Suprapubic skin (tissue), 4 donors: ENCODE data around the gene GH1. TPM values are rescaled to one million over a fixed set of nuclear protein-coding genes. Genes with fewer than 3 reads are reported as not detected.
A peak's percentile ranks its signal among the peaks of the same experiment; 100 is the strongest.

Experiments used
- DNase-seq, 2 donors: peaks; one replicate each; pipeline ENCODE4 v3.0.0-alpha.2; 2019; ENCODE audit warnings: low spot score in 2 of 2
- H3K27ac ChIP-seq: fragments of 200-600 bp; sonication (generic); one replicate; pipeline ENCODE4 v1.5.1; 2019
- H3K27me3 ChIP-seq: fragments of 200-600 bp; sonication (generic); one replicate; pipeline ENCODE4 v1.5.1; 2019
- H3K36me3 ChIP-seq: fragments of 200-600 bp; sonication (generic); one replicate; pipeline ENCODE4 v1.5.1; 2019
- H3K4me1 ChIP-seq: fragments of 200-600 bp; sonication (generic); one replicate; pipeline ENCODE4 v1.5.1; 2019
- H3K4me3 ChIP-seq: fragments of 200-600 bp; sonication (generic); one replicate; pipeline ENCODE4 v1.5.1; 2019; ENCODE audit warnings: mild to moderate bottlenecking
- H3K9me3 ChIP-seq: fragments of 200-600 bp; sonication (generic); one replicate; pipeline ENCODE4 v1.5.1; 2019
- EP300 ChIP-seq: sonication (generic); formaldehyde crosslinking; IDR thresholded peaks from one replicate; pipeline ENCODE4 v1.6.1; 2017; ENCODE audit warnings: antibody characterized with exemption
- POLR2A ChIP-seq, 2 donors: fragments of 450-650 bp; IDR thresholded peaks; one replicate each; pipeline ENCODE4 v1.6.1; 2017; ENCODE audit warnings: antibody characterized with exemption in 2 of 2, mild to moderate bottlenecking in 2 of 2, moderate library complexity in 2 of 2
- POLR2AphosphoS5 ChIP-seq, 3 donors: sonication (generic); formaldehyde crosslinking; IDR thresholded peaks; one replicate each; pipeline ENCODE4 v1.6.1; 2017; ENCODE audit warnings: antibody characterized with exemption in 3 of 3
- WGBS: methylation state at CpG from one replicate; pipeline ENCODE4 v1.1.5; 2018; 5-methylcytosine and 5-hydroxymethylcytosine counted together
- total RNA-seq, 4 donors: library from RNA; depleted of rRNA; stranded (reverse); fragments of >200 nt; gene quantifications; one replicate each; pipeline ENCODE4 v1.1.0, GENCODE V29; 2016
- TF ChIP-seq, protein P1 (sequence below), 2 donors: fragments of 200-600 bp in 1 of 2; fragments of 450-650 bp in 1 of 2; sonication (generic) in 1 of 2; IDR thresholded peaks; one replicate each; pipeline ENCODE4 v1.5.1; 2016 to 2019; ENCODE audit warnings: antibody characterized with exemption in 2 of 2, mild to moderate bottlenecking in 1 of 2, moderate library complexity in 1 of 2

GH1 gene
- total RNA-seq, 4 donors from 2014 or later, result not detected

DNA sequence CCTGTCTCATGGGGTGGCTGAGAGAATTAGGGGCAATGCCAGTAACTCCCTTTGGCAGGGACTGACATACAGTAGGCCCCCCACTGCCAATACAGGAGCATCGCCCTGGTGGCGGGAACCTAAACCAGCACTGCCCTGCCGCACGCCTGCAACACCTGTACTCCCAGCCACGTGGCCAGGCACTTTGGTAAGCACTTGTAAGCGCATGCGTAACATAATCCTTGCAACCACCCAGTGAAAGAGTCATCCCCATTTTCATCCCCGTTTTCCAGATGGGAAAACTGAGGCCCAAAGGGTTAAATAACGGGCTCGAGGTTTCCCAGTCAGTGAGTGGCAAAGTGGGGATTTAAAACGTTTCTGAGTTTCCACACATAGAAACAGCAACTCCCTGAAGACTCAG is 36.6 kb upstream of the GH1 start:
- Histone ChIP-seq H3K36me3 (no peaks in the 10 kb centered on the region), H3K27me3 (peaks cover 7% of the 10 kb centered on the region), H3K4me3 (no peak overlapping the region), H3K27ac (no peak overlapping the region), H3K4me1 (no peaks in the 10 kb centered on the region), H3K9me3 (no peaks in the 10 kb centered on the region)
- DNase-seq, result no peak
- TF ChIP-seq, protein P1, sequence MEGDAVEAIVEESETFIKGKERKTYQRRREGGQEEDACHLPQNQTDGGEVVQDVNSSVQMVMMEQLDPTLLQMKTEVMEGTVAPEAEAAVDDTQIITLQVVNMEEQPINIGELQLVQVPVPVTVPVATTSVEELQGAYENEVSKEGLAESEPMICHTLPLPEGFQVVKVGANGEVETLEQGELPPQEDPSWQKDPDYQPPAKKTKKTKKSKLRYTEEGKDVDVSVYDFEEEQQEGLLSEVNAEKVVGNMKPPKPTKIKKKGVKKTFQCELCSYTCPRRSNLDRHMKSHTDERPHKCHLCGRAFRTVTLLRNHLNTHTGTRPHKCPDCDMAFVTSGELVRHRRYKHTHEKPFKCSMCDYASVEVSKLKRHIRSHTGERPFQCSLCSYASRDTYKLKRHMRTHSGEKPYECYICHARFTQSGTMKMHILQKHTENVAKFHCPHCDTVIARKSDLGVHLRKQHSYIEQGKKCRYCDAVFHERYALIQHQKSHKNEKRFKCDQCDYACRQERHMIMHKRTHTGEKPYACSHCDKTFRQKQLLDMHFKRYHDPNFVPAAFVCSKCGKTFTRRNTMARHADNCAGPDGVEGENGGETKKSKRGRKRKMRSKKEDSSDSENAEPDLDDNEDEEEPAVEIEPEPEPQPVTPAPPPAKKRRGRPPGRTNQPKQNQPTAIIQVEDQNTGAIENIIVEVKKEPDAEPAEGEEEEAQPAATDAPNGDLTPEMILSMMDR (IDR thresholded peaks at IDR 0.05), result no peak
- TF ChIP-seq POLR2AphosphoS5 (IDR thresholded peaks at IDR 0.05) (no peak), EP300 (no peak), POLR2A (IDR thresholded peaks at IDR 0.05) (no peak)
- WGBS, result 74% methylated on average over 11 of the region's 11 CpGs

DNA sequence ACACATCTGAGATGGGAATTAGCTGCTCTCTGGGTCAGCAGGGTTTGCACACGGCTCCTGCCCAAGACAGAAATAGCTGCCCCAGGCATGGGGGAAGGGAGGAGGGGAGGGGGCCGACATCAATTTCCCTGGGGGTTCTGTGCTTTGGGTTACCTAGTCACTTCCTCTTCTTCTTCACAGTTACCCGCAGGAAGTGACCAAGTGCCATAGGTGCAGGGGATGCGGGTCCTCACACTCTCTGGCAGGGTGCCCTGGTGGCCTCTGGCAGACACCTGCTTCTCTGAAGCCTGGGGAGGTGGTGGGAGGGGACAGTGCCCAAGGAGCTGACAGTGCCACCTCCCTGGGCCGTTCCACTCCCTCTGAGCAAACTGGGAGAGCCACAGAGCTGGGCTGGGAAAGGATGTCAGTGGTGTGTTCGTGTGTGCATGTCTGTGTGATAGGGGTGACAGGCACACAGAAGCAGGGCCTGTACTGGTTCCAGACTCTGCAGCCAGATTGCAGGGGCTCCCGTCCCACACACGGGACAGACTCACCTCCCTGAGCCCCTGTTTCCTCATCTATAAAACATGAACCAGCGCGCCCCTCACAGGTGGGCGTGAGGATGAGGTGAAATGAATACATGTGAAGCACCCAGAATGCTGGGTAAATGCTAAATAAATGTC is 35.9 kb upstream of the GH1 start:
- H3K4me3 ChIP-seq, result no peak overlapping the region

DNA sequence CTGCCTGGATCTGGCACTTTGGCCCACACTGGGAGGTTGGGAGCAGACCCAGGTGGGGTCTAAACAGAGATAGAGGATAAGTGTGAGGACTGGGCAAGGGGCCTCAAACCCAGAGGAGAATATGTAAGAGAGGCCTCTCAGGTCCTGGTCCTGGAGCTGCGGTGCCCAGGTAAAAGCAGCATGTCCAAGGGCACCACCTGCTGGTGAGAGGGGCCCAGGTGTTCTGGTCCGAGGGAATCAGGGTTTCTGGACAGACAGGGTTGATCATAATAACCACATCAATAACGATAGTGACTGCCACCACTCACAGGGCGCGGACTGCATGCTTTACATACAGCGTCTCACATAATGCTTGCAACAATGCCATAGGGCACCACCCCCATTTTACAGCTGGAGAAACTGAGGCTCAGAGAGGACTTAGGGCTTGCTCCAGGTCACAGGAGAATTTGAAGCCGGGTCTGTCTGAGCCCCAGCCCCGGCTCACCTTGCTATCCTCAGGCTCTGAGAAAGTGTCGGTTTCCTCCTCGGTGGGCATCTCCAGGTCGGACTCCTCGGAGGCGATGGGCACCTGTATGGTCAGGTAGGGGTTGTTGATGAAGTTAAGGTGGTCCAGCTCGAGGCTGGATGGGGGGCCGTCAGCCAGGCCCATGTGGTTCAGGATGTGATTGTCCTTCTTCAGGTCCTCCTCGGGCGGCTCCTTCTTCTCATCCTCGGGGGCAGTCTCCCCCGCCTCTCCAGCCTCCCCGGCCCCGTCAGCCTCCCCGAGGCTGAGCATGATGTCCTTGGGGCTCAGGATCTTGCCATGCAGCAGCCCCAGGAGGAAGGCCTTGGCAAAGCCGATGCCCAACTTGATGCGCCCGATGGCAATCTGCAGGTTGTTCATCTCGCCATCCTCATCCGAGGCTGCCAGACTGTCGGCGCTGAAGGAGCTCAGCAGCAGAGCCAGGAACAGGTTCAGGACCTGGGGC is 32.6 kb upstream of the GH1 start:
- 85% methylated on average over 29 of the region's 29 CpGs for WGBS
- no peaks in the 10 kb centered on the region for H3K36me3 ChIP-seq
- no peak overlapping the region for H3K4me3 ChIP-seq
- no peaks in the 10 kb centered on the region for H3K9me3 ChIP-seq
- peaks cover 20% of the 10 kb centered on the region for H3K27me3 ChIP-seq
- peaks cover 5% of the 10 kb centered on the region for H3K4me1 ChIP-seq
- no peak for TF ChIP-seq EP300
- no peak for TF ChIP-seq POLR2AphosphoS5 (IDR thresholded peaks at IDR 0.05)
- TF ChIP-seq, protein P1 (IDR thresholded peaks at IDR 0.05), result peak in 1 of 2 donors; percentile 41
- no peak for TF ChIP-seq POLR2A (IDR thresholded peaks at IDR 0.05)
- H3K27ac ChIP-seq, result no peak overlapping the region
- no peak for DNase-seq

More for the DNA sequence above, 35.9 kb upstream of the GH1 start:
- H3K27ac ChIP-seq, result no peak overlapping the region
- no peaks in the 10 kb centered on the region for H3K36me3 ChIP-seq
- no peaks in the 10 kb centered on the region for H3K4me1 ChIP-seq
- peaks cover 12% of the 10 kb centered on the region for H3K27me3 ChIP-seq
- WGBS, result 49% methylated on average over 7 of the region's 11 CpGs
- DNase-seq, result no peak
- no peaks in the 10 kb centered on the region for H3K9me3 ChIP-seq
- TF ChIP-seq, protein P1 (IDR thresholded peaks at IDR 0.05), result no peak
- no peak for TF ChIP-seq POLR2AphosphoS5 (IDR thresholded peaks at IDR 0.05)
- no peak for TF ChIP-seq EP300
- no peak for TF ChIP-seq POLR2A (IDR thresholded peaks at IDR 0.05)

DNA sequence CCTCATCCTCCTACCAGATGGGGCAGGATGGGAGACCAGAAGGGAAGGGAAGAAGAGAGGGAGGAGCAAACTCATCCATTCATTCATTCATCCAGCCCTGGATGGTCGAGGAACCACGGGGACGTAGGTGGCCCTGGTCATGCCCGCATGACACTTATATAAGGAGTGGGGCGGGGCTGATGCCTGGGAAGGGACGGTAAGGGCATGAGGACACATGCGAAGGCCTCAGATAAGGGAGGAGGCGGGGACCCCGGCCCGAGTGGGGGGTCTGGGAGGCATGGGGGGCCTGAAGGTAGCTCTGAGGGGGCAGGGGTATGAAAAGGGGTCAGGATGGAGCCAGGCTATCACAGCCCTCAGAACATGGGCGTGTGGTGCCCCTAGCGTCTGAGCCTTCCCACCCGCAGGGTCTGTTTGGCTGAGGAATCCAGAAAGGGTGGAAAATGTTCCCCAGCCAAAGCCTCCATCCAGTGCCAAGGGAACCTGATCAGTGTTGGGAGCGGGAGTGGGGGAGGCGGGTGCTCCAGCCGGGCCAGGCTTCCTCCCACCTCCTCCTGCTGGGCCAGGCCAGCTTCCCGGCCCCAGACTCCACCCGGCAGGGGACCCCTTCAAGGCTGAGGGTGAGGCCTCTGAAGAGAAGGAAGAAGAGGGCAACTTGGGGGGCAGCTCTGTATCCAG is 31.1 kb upstream of the GH1 start:
- Histone ChIP-seq H3K4me3 (no peak overlapping the region), H3K4me1 (peaks cover 5% of the 10 kb centered on the region), H3K9me3 (no peaks in the 10 kb centered on the region), H3K27ac (no peak overlapping the region), H3K27me3 (peaks cover 20% of the 10 kb centered on the region), H3K36me3 (no peaks in the 10 kb centered on the region)
- WGBS, result 62% methylated on average over 16 of the region's 18 CpGs
- TF ChIP-seq POLR2A (IDR thresholded peaks at IDR 0.05) (no peak), EP300 (no peak), POLR2AphosphoS5 (IDR thresholded peaks at IDR 0.05) (no peak)
- TF ChIP-seq, protein P1 (IDR thresholded peaks at IDR 0.05), result no peak
- DNase-seq, result no peak
